Adipocyte (in vitro differentiated cells): ENCODE data around the gene WDR45B.

Source experiments
- DNase-seq: peaks from one replicate; pipeline ENCODE4 v3.0.0-alpha.2; 2015; ENCODE audit warnings: low read depth
- H3K27me3 ChIP-seq: replicated peaks from 2 replicates; pipeline ENCODE4 v1.7.0; 2013; ENCODE audit warnings: mild to moderate bottlenecking, low read length, moderate library complexity; ENCODE audit not compliant: control insufficient read depth, insufficient read depth
- H3K36me3 ChIP-seq: 2 replicates; pipeline ENCODE4 v1.7.0; 2013; ENCODE audit warnings: low read length, mild to moderate bottlenecking, moderate library complexity; ENCODE audit not compliant: control insufficient read depth, insufficient read depth, severe bottlenecking
- H3K4me1 ChIP-seq: 2 replicates; pipeline ENCODE4 v1.7.0; 2013; ENCODE audit warnings: mild to moderate bottlenecking, low read length, moderate library complexity; ENCODE audit not compliant: control insufficient read depth, insufficient read depth
- H3K4me3 ChIP-seq: 2 replicates; pipeline ENCODE4 v1.7.0; 2013; ENCODE audit warnings: mild to moderate bottlenecking, low read length, moderate library complexity
- H3K9ac ChIP-seq: 2 replicates; pipeline ENCODE4 v1.7.0; 2013; ENCODE audit warnings: mild to moderate bottlenecking, low read length, moderate library complexity
- H3K9me3 ChIP-seq: 2 replicates; pipeline ENCODE4 v1.7.0; 2013; ENCODE audit warnings: mild to moderate bottlenecking, low read length, moderate library complexity; ENCODE audit not compliant: control insufficient read depth

WDR45B gene

DNA sequence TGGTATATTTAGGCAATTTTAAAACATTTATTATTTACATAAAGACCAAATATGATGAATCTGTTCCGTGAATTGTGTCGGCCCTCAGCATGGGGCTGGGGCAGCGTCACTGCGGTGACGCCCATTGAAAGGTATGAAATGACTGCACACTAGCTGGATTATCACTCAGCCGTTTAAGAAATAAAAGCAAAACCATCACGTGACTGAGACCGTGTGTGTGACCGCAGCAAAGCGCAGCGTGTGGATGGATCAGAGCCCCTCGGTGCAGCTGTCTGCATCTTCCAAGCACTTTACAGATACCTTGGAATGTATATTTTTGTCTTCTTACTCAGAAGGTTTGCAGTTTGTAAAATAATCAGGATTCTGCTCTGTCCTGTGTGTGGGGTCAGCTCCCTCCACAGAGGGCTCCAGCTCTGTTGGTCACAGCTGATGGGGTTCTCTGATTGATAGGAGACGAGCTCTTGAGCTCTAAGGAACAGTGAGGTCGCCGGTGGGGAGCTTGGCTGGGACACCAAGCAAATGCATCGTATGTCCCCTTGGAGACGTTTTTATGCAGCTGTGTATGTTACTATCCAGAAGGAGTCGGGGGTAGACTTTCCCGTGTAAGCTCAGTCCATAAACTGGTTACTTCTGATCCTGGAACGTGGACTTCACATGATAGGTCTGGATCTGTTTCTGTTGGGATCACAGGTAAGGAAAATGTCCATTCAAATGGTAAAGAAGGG lies 45.1 kb downstream of the WDR45B start:
- H3K9me3 ChIP-seq = no peaks in the 10 kb centered on the region
- peaks cover 59% of the 10 kb centered on the region for H3K36me3 ChIP-seq
- no peaks in the 10 kb centered on the region for H3K27me3 ChIP-seq
- H3K9ac ChIP-seq = no peak overlapping the region
- H3K4me1 ChIP-seq = peaks cover 26% of the 10 kb centered on the region
- no peak overlapping the region for H3K4me3 ChIP-seq
- no peak for DNase-seq

GRCh38 chr17:82602487-82602886 lies 45.8 kb downstream of the WDR45B start:
- H3K9me3 ChIP-seq = no peaks in the 10 kb centered on the region
- peaks cover 59% of the 10 kb centered on the region for H3K36me3 ChIP-seq
- no peak overlapping the region for H3K9ac ChIP-seq
- DNase-seq = no peak
- H3K4me1 ChIP-seq = peaks cover 26% of the 10 kb centered on the region
- no peak overlapping the region for H3K4me3 ChIP-seq
- H3K27me3 ChIP-seq = no peaks in the 10 kb centered on the region

- H3K27me3 ChIP-seq = no peaks in the 10 kb centered on the region
- no peak for DNase-seq
- no peak overlapping the region for H3K9ac ChIP-seq
- no peaks in the 10 kb centered on the region for H3K9me3 ChIP-seq
- no peak overlapping the region for H3K4me3 ChIP-seq
- peaks cover 26% of the 10 kb centered on the region for H3K4me1 ChIP-seq
- H3K36me3 ChIP-seq = peaks cover 68% of the 10 kb centered on the region
Observed at GRCh38 chr17:82601447-82602000, 46.7 kb downstream of the WDR45B start.

DNA sequence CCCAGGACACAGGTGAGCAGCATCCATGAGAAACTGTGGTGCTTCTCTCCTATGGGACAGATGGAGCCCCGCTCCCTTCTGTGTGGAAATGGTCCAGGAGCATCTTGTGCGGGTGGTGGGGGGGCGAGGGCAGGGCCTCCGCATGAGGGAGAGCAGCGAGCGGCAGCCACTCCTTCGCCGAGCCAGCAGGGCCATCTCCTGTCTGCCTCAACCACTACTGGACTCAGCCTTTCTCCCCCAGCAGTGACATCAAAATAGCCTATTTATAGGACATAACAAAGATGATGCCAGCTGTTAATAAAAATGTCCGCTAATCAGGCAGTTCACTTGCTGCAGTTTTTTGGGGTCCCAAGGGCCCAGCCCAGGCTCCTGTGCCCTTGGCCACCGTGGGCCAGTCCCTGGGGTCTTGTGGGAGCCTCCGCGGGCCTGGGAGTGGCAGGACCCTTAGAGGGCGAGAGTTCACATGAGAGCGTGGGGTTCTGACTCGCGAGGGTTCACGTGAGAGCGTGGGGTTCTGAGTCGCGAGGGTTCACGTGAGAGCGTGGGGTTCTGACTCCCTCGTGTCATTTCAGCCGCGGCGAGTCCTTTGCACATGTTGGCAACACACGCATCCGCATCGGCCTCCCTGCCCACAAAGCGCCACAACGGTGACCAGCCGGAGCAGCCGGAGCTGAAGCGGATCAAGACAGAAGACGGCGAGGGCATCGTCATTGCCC lies 47.4 kb downstream of the WDR45B start:
- Histone ChIP-seq H3K4me3 (no peak overlapping the region), H3K9ac (no peak overlapping the region), H3K9me3 (no peaks in the 10 kb centered on the region), H3K36me3 (peaks cover 71% of the 10 kb centered on the region), H3K27me3 (no peaks in the 10 kb centered on the region), H3K4me1 (peaks cover 21% of the 10 kb centered on the region)
- DNase-seq = no peak

DNA sequence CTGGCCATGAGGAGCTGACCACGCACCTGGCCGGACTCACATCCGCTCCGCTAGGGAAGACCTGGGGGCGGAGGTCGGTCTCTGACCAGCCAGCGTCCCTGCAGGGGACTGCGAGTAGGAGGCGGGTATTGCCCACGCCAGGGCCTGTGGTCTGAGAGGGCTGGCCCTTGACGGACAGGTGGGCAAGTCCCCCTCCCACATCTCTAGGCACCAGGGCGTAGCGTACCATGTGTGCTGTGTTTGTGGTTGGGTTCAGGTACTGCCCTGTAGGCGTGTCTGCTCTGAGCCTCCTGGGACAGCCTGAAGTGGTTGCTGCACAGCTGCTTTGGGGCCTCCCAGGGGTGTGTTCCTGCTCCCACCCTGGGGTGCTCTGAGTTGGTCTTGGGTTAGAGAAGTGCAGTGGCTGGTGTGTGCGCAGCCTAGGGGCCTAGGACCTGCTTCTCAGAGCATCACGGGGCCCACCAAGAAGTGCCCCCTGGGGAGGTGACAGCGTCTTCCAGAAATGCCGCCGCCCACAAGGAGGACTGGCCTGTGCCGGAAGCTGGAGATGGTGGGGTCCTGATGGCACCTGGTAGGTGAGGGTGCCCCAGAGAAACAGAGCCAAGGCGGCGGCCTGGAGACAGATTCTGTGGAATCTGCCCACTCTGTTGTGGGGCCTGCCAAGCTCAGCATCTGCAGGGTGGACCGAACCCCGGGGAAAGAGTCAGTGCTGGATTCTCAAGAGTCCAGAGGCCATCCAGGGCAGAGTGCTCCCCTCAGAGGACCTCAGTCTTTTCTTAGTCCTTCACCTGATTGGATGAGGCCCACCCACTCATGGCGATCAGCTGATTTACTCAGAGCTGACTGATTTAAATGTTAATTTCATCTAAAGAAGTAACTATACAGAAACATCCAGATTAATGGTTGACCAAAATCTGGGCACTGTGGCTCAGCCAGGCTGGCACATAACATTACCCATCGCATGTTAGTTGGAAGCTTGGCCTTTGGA lies 48.3 kb downstream of the WDR45B start:
- H3K27me3 ChIP-seq = no peaks in the 10 kb centered on the region
- peaks cover 80% of the 10 kb centered on the region for H3K36me3 ChIP-seq
- DNase-seq = no peak
- H3K4me1 ChIP-seq = peaks cover 13% of the 10 kb centered on the region
- H3K4me3 ChIP-seq = no peak overlapping the region
- no peaks in the 10 kb centered on the region for H3K9me3 ChIP-seq
- H3K9ac ChIP-seq = no peak overlapping the region

GRCh38 chr17:82598256-82599119 lies 49.8 kb downstream of the WDR45B start:
- no peak for DNase-seq
- no peaks in the 10 kb centered on the region for H3K27me3 ChIP-seq
- peaks cover 72% of the 10 kb centered on the region for H3K36me3 ChIP-seq
- H3K4me3 ChIP-seq = no peak overlapping the region
- no peaks in the 10 kb centered on the region for H3K9me3 ChIP-seq
- H3K9ac ChIP-seq = no peak overlapping the region
- H3K4me1 ChIP-seq = peaks cover 11% of the 10 kb centered on the region

- no peak for DNase-seq
- H3K27me3 ChIP-seq = no peaks in the 10 kb centered on the region
- peaks cover 58% of the 10 kb centered on the region for H3K36me3 ChIP-seq
- H3K9ac ChIP-seq = no peak overlapping the region
- H3K4me1 ChIP-seq = peaks cover 22% of the 10 kb centered on the region
- no peak overlapping the region for H3K4me3 ChIP-seq
- H3K9me3 ChIP-seq = no peaks in the 10 kb centered on the region
Observed at GRCh38 chr17:82596837-82597672, 51.2 kb downstream of the WDR45B start.

GRCh38 chr17:82596296-82596695 lies 51.9 kb downstream of the WDR45B start:
- H3K4me1 ChIP-seq = peaks cover 28% of the 10 kb centered on the region
- H3K36me3 ChIP-seq = peaks cover 50% of the 10 kb centered on the region
- H3K27me3 ChIP-seq = no peaks in the 10 kb centered on the region
- DNase-seq = no peak
- H3K4me3 ChIP-seq = no peak overlapping the region
- H3K9ac ChIP-seq = no peak overlapping the region
- no peaks in the 10 kb centered on the region for H3K9me3 ChIP-seq

DNA sequence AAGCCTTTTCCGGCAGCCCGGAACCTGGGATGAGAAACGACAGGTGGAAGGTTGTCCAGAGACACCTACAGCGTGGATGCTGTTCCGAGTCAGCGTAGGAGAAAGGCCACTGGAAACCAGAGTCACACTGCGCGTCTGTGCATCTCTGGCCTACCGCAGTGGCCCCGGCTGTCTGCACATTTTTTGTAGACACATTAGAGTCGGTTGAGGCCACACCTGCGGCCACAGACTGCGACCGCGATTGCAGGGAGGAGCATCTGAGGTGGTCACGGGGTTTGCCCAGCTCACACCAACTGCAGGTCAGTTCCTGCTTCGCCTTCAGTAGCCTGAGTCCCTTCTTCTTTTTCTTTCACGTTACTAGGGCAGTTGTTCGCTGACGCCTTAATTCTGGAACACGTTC lies 52.4 kb downstream of the WDR45B start:
- peaks cover 46% of the 10 kb centered on the region for H3K36me3 ChIP-seq
- H3K4me1 ChIP-seq = peaks cover 28% of the 10 kb centered on the region
- H3K4me3 ChIP-seq = no peak overlapping the region
- no peaks in the 10 kb centered on the region for H3K27me3 ChIP-seq
- DNase-seq = no peak
- H3K9ac ChIP-seq = no peak overlapping the region
- H3K9me3 ChIP-seq = no peaks in the 10 kb centered on the region

DNA sequence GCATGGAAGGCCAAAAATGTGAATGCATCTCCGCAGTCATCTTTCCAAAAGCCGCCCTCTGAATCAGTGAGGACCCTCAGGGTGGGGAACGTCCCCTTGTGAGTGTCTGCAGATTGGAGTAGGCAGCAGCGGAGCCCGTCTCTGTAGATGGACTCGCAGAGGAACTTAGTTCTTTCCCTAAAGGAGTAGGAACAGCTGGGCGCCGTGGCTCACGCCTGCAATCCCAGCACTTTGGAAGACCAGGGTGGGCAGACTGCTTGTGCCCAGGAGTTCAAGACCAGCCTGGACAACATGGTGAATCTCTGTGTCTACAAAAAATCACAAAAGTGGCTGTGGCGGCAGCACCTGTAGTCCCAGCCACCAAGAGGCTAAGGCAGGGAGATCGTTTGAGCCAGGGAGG lies 53.7 kb downstream of the WDR45B start:
- DNase-seq = no peak
- peaks cover 28% of the 10 kb centered on the region for H3K4me1 ChIP-seq
- H3K4me3 ChIP-seq = no peak overlapping the region
- no peaks in the 10 kb centered on the region for H3K27me3 ChIP-seq
- no peak overlapping the region for H3K9ac ChIP-seq
- peaks cover 34% of the 10 kb centered on the region for H3K36me3 ChIP-seq
- no peaks in the 10 kb centered on the region for H3K9me3 ChIP-seq
